Neural progenitor cell (in vitro differentiated cells): Measurements from ENCODE around the gene AGR2.

Experiments
- CTCF ChIP-seq: fragments of 200-600 bp; sonication (generic); IDR thresholded peaks from 2 replicates; pipeline ENCODE4 v1.5.1; 2017; ENCODE audit warnings: antibody characterized with exemption, mild to moderate bottlenecking
- EZH2 ChIP-seq: fragments of 200-600 bp; sonication (generic); IDR thresholded peaks from 2 replicates; pipeline ENCODE4 v1.6.1; 2017; ENCODE audit warnings: antibody characterized with exemption, mild to moderate bottlenecking, moderate library complexity
- EZH2phosphoT487 ChIP-seq: fragments of 200-600 bp; sonication (generic); IDR thresholded peaks from 2 replicates; pipeline ENCODE4 v1.6.1; 2017; ENCODE audit warnings: antibody characterized with exemption

- TF ChIP-seq CTCF (no peak), EZH2phosphoT487 (no peak), EZH2 (no peak)
These were observed 13.7 kb downstream of the AGR2 start for GRCh38 chr7:16791071-16791470.
